Neuronal stem cell (in vitro differentiated cells): ENCODE data around the gene ARL1.
"Not testable (repeated sequence)": the region's sequence is repeated elsewhere in the genome, so short reads cannot be mapped to it uniquely, and the experiment has no call there.

ENCODE experiments used
- DNase-seq: peaks from one replicate; pipeline ENCODE4 v3.0.0-alpha.2; 2013; ENCODE audit warnings: low spot score
- H2AFZ ChIP-seq: one replicate; pipeline ENCODE4 v1.6.1; 2013; ENCODE audit warnings: mild to moderate bottlenecking, low read length, inconsistent platforms
- H2AK5ac ChIP-seq: 2 replicates; pipeline ENCODE4 v1.6.1; 2013; ENCODE audit warnings: low read depth, mild to moderate bottlenecking, inconsistent platforms, low read length, moderate library complexity, mixed read lengths
- H2BK120ac ChIP-seq: 2 replicates; pipeline ENCODE4 v1.6.1; 2013; ENCODE audit warnings: low read depth, mild to moderate bottlenecking, inconsistent platforms, low read length, moderate library complexity, mixed read lengths
- H2BK12ac ChIP-seq: one replicate; pipeline ENCODE4 v1.6.1; 2013; ENCODE audit warnings: low read length, inconsistent platforms
- H2BK15ac ChIP-seq: 2 replicates; pipeline ENCODE4 v1.6.1; 2013; ENCODE audit warnings: mild to moderate bottlenecking, low read length, inconsistent platforms, mixed read lengths
- H2BK5ac ChIP-seq: one replicate; pipeline ENCODE4 v1.6.1; 2013; ENCODE audit warnings: inconsistent platforms, mild to moderate bottlenecking, low read length, moderate library complexity
- H3K14ac ChIP-seq: one replicate; pipeline ENCODE4 v1.6.1; 2013; ENCODE audit warnings: low read length, inconsistent platforms
- H3K18ac ChIP-seq: 2 replicates; pipeline ENCODE4 v1.6.1; 2013; ENCODE audit warnings: low read length, inconsistent platforms
- H3K23ac ChIP-seq: 2 replicates; pipeline ENCODE4 v1.6.1; 2013; ENCODE audit warnings: low read depth, mild to moderate bottlenecking, mixed read lengths, low read length, inconsistent platforms; ENCODE audit not compliant: poor library complexity
- H3K27ac ChIP-seq: replicated peaks from 3 replicates; pipeline ENCODE4 v1.5.1; 2013; ENCODE audit warnings: low read length, inconsistent platforms
- H3K27me3 ChIP-seq, 3 experiments: 2 replicates each; pipeline ENCODE4 v1.6.1; 2013; ENCODE audit warnings: low read length in 3 of 3, mild to moderate bottlenecking in 2 of 3, inconsistent platforms in 1 of 3, low read depth in 1 of 3, mixed read lengths in 1 of 3, moderate library complexity in 1 of 3; ENCODE audit not compliant: control insufficient read depth in 3 of 3, insufficient read depth in 3 of 3
- H3K36me3 ChIP-seq, 2 donors: replicated peaks in 1 of 2; 2 replicates each; pipeline ENCODE4 v1.6.1; 2013; ENCODE audit warnings: low read length in 2 of 2; ENCODE audit not compliant: control insufficient read depth in 2 of 2, insufficient read depth in 2 of 2
- H3K4ac ChIP-seq: 2 replicates; pipeline ENCODE4 v1.6.1; 2013; ENCODE audit warnings: inconsistent platforms, mild to moderate bottlenecking, low read length, moderate library complexity
- H3K4me1 ChIP-seq, 2 donors: 1 replicate in 1 of 2; 2 replicates in 1 of 2; pipeline ENCODE4 v1.6.1; 2013; ENCODE audit warnings: low read length in 2 of 2, low read depth in 1 of 2; ENCODE audit not compliant: control insufficient read depth in 2 of 2, insufficient read depth in 1 of 2
- H3K4me2 ChIP-seq: one replicate; pipeline ENCODE4 v1.6.1; 2013; ENCODE audit warnings: mild to moderate bottlenecking, low read length, inconsistent platforms; ENCODE audit not compliant: insufficient read depth, poor library complexity, severe bottlenecking
- H3K4me3 ChIP-seq, 2 donors: 2 replicates each; pipeline ENCODE4 v1.5.1; 2013; ENCODE audit warnings: low read length in 2 of 2, mild to moderate bottlenecking in 2 of 2, inconsistent platforms in 1 of 2, moderate library complexity in 1 of 2
- H3K79me1 ChIP-seq: one replicate; pipeline ENCODE4 v1.6.1; 2013; ENCODE audit warnings: low read depth, mild to moderate bottlenecking, inconsistent platforms, low read length, moderate library complexity
- H3K9ac ChIP-seq: one replicate; pipeline ENCODE4 v1.6.1; 2013; ENCODE audit warnings: mild to moderate bottlenecking, low read depth, low read length, inconsistent platforms; ENCODE audit not compliant: poor library complexity
- H3K9me3 ChIP-seq, 2 donors: replicated peaks in 1 of 2; 2 replicates each; pipeline versions ENCODE3 to v1.6.1; 2013; ENCODE audit warnings: low read length in 2 of 2, mild to moderate bottlenecking in 2 of 2, inconsistent platforms in 1 of 2, low read depth in 1 of 2, mixed read lengths in 1 of 2, moderate library complexity in 1 of 2; ENCODE audit not compliant: control insufficient read depth in 2 of 2, insufficient read depth in 1 of 2
- H4K8ac ChIP-seq: one replicate; pipeline ENCODE4 v1.6.1; 2013; ENCODE audit warnings: low read depth, mild to moderate bottlenecking, inconsistent platforms, low read length, moderate library complexity
- H4K91ac ChIP-seq: one replicate; pipeline ENCODE4 v1.6.1; 2013; ENCODE audit warnings: low read length, low read depth, mild to moderate bottlenecking, inconsistent platforms; ENCODE audit not compliant: poor library complexity
- WGBS, 2 donors: extraction: QIAGEN DNeasy Blood & Tissue Kit; methylation state at CpG; one replicate each; pipeline ENCODE4 v1.1.7; 2013; ENCODE audit warnings: missing lambda C conversion rate in 2 of 2, mixed read lengths in 1 of 2; ENCODE audit not compliant: insufficient read length in 2 of 2, insufficient replicate concordance in 1 of 2; ENCODE audit errors: extremely low coverage in 2 of 2; 5-methylcytosine and 5-hydroxymethylcytosine counted together

The ARL1 gene

DNA sequence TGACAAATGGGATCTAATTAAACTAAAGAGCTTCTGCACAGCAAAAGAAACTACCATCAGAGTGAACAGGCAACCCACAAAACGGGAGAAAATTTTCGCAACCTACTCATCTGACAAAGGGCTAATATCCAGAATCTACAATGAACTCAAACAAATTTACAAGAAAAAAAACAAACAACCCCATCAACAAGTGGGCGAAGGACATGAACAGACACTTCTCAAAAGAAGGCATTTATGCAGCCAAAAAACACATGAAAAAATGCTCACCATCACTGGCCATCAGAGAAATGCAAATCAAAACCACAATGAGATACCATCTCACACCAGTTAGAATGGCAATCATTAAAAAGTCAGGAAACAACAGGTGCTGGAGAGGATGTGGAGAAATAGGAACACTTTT is 16.4 kb downstream of the ARL1 start:
- H3K9ac ChIP-seq, H3K4me1 ChIP-seq, H2BK15ac ChIP-seq, H3K18ac ChIP-seq, H2BK12ac ChIP-seq, H3K9me3 ChIP-seq, H3K79me1 ChIP-seq, H2BK120ac ChIP-seq, H3K27me3 ChIP-seq, H2AK5ac ChIP-seq, H3K23ac ChIP-seq, H3K4ac ChIP-seq, H2BK5ac ChIP-seq, H4K91ac ChIP-seq, H3K4me2 ChIP-seq, H2AFZ ChIP-seq, H3K27ac ChIP-seq, DNase-seq, H3K4me3 ChIP-seq, H3K14ac ChIP-seq, H4K8ac ChIP-seq: not testable (repeated sequence)
- no CpG with 5 or more reads among the region's 3 CpGs for WGBS, 2 donors
- H3K36me3 ChIP-seq = peaks cover 8 to 60% of the 10 kb centered on the region in 2 donors

DNA sequence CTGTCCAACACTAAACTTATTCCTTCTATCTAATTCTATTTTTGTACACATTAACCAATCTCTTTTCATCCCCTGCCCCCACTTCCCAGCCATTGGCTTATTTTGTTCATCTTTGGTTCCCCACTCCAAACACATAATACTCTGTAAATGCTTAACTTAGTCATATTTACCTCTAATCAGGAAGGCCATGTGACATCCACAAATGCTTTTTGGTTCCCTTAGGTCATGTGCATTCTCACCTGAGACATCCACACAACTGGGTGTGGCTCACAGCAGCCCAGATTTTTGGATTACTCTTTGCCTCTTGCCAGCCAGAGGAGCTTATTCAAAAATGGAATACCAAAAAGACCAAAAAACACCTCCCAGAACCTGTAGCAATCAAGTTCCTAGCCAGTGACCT is 28.4 kb downstream of the ARL1 start:
- no peak overlapping the region for H4K8ac ChIP-seq
- no peak overlapping the region for H3K14ac ChIP-seq
- H2BK15ac ChIP-seq = no peak overlapping the region
- H3K4ac ChIP-seq = no peak overlapping the region
- no peak overlapping the region for H2BK12ac ChIP-seq
- no peak overlapping the region for H3K23ac ChIP-seq
- H2BK120ac ChIP-seq = no peak overlapping the region
- H3K4me1 ChIP-seq = no peaks in the 10 kb centered on the region
- no peak overlapping the region for H3K9ac ChIP-seq
- no peak for DNase-seq
- H2BK5ac ChIP-seq = no peak overlapping the region
- H3K27ac ChIP-seq = no peak overlapping the region
- H3K36me3 ChIP-seq = peaks cover 10 to 96% of the 10 kb centered on the region in 2 donors
- H4K91ac ChIP-seq = no peak overlapping the region
- no peak overlapping the region for H2AFZ ChIP-seq
- no peak overlapping the region for H2AK5ac ChIP-seq
- no peak overlapping the region for H3K4me3 ChIP-seq
- H3K79me1 ChIP-seq = no peaks in the 10 kb centered on the region
- H3K27me3 ChIP-seq = no peaks in the 10 kb centered on the region
- H3K4me2 ChIP-seq = no peak overlapping the region
- H3K18ac ChIP-seq = no peak overlapping the region
- H3K9me3 ChIP-seq = no peaks in the 10 kb centered on the region

DNA sequence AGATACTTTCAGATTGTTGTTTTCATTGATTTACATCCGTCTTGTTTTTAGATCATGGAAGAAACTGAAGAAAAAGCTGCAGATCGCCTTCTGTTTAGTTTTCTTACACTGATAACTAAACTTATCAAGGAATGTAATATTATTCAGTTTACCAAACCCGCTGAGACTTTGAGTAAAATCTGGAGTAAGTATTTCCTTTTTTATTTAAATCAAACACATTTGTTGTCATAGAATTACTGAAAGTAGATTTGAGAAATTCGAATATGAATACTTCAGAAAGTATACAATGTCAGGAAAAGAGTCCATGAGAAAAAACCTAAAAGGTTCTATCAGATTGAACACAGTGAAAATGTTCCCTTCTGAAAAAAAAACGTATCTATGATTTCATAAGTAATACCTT is 32.0 kb downstream of the ARL1 start:
- no peak overlapping the region for H3K18ac ChIP-seq
- H3K4me1 ChIP-seq = no peaks in the 10 kb centered on the region
- H3K9ac ChIP-seq = no peak overlapping the region
- H2BK15ac ChIP-seq = no peak overlapping the region
- no peak overlapping the region for H3K4me3 ChIP-seq
- H3K36me3 ChIP-seq = peaks cover 15 to 92% of the 10 kb centered on the region in 2 donors
- no peak overlapping the region for H2BK120ac ChIP-seq
- H3K27ac ChIP-seq = no peak overlapping the region
- no peak overlapping the region for H2AK5ac ChIP-seq
- H3K27me3 ChIP-seq = no peaks in the 10 kb centered on the region
- H3K14ac ChIP-seq = no peak overlapping the region
- H3K23ac ChIP-seq = no peak overlapping the region
- no peaks in the 10 kb centered on the region for H3K9me3 ChIP-seq
- H2BK12ac ChIP-seq = no peak overlapping the region
- H4K8ac ChIP-seq = no peak overlapping the region
- no peaks in the 10 kb centered on the region for H3K79me1 ChIP-seq
- no peak overlapping the region for H3K4me2 ChIP-seq
- no peak overlapping the region for H3K4ac ChIP-seq
- WGBS, 2 donors = no CpG with 5 or more reads among the region's 5 CpGs
- H2BK5ac ChIP-seq = no peak overlapping the region
- no peak overlapping the region for H2AFZ ChIP-seq
- no peak for DNase-seq
- no peak overlapping the region for H4K91ac ChIP-seq

DNA sequence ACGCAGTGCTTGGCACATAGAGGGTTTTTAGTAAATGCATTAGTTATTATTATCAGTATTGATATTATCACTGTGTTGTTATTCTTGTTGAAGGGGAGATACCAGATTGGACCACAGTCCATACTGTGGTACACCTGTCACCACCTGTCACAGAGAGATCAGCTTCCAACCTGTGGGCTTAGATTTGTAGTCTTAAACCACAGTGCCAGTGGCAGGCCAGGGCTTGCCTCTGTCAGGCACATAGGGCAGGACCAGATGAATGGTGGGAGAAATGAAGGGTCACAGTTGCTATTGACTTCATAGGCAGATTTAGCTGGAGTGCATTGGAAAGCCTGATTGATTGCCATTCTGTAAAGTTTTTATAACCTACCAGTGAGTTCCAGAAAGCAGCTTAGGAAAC is 35.1 kb downstream of the ARL1 start:
- Histone ChIP-seq H3K27me3 (no peaks in the 10 kb centered on the region), H2AK5ac (no peak overlapping the region), H4K8ac (no peak overlapping the region), H2BK5ac (no peak overlapping the region), H2BK15ac (no peak overlapping the region), H2BK120ac (no peak overlapping the region), H3K4me2 (no peak overlapping the region), H2AFZ (no peak overlapping the region), H3K18ac (no peak overlapping the region), H3K79me1 (no peaks in the 10 kb centered on the region), H3K9ac (no peak overlapping the region), H3K14ac (no peak overlapping the region), H3K9me3 (no peaks in the 10 kb centered on the region), H3K27ac (no peak overlapping the region), H2BK12ac (no peak overlapping the region), H3K4me1 (no peaks in the 10 kb centered on the region), H3K23ac (no peak overlapping the region), H4K91ac (no peak overlapping the region), H3K4ac (no peak overlapping the region), H3K4me3 (no peak overlapping the region), H3K36me3 (peaks cover 23 to 91% of the 10 kb centered on the region in 2 donors)
- no peak for DNase-seq
- no CpG with 5 or more reads among the region's 1 CpG for WGBS, 2 donors
